Measurements from ENCODE around the gene PAQR5.
"Not testable (repeated sequence)": the region's sequence is repeated elsewhere in the genome, so short reads cannot be mapped to it uniquely, and the experiment has no call there.

Gene PAQR5

DNA sequence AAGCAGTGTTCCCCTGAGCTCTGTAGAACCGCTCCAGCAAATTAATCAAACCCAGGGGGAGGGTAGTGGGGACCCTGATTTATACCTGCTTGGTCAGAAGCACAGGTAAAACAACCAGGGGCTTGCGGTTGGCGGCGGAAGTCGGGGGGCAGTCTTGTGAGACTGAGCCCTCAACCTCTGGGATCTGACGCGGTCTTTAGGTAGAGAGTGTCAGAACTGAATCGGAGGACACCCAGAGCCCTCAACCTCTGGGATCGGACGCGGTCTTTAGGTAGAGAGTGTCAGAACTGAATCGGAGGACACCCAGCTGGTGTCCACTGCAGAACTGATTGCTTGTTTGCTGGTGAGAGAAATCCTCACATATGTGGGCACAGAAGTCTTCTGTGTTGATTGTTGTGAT lies 12.9 kb upstream of the PAQR5 start:
- no peak overlapping the region for H3K4me3 ChIP-seq (ENCODE audit: low read length)
- TF ChIP-seq, protein P1, sequence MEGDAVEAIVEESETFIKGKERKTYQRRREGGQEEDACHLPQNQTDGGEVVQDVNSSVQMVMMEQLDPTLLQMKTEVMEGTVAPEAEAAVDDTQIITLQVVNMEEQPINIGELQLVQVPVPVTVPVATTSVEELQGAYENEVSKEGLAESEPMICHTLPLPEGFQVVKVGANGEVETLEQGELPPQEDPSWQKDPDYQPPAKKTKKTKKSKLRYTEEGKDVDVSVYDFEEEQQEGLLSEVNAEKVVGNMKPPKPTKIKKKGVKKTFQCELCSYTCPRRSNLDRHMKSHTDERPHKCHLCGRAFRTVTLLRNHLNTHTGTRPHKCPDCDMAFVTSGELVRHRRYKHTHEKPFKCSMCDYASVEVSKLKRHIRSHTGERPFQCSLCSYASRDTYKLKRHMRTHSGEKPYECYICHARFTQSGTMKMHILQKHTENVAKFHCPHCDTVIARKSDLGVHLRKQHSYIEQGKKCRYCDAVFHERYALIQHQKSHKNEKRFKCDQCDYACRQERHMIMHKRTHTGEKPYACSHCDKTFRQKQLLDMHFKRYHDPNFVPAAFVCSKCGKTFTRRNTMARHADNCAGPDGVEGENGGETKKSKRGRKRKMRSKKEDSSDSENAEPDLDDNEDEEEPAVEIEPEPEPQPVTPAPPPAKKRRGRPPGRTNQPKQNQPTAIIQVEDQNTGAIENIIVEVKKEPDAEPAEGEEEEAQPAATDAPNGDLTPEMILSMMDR (IDR thresholded peaks at IDR 0.05; ENCODE audit: insufficient read depth, low read depth, low read length, missing control alignments), result no peak
- no peak for DNase-seq (ENCODE audit: low read depth)

GRCh38 chr15:69288011-69288410 lies 10.7 kb upstream of the PAQR5 start:
- no peak overlapping the region for H3K4me3 ChIP-seq (ENCODE audit: low read length)
- TF ChIP-seq, protein P1 (IDR thresholded peaks at IDR 0.05; ENCODE audit: insufficient read depth, low read depth, low read length, missing control alignments), result no peak
- DNase-seq (ENCODE audit: low read depth), result no peak

DNA sequence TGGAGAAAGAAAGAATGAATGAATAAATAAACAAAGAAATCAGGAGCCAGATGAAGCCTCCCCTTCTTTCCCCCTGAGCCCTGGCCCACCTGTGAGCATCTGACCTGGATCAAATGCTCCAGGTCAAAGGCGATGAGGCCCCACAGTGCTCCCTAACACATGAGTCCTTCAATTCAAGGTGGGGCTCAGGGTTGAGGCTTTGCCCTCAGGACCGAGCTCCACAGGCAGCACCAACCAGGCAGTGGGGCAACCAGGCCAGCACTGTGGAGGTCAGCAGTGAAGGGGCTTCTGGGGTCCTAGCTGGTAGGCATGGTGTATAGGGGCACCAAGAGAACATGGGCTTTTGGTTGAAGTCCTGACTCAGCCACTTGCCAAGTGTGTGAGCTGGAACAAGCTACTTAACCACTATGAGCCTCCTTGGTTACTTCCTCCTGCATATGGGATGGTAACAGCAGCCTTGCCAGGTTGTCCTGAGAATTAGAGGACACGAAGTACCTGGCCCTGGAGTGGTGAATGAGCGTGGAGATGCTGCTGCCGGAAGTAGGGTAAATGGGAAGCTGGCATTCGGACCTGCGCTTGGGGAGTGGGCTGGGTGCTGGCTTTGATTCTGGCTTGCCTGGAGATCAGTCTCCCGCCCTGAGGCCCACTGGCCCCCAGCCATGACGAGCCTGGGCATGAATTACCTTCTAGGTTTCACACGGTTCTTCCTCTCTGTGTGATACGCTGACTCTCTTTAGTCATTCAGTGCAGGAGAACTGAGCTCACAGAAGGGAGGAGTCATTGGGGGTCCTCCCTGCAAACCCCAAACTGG lies 10.0 kb upstream of the PAQR5 start:
- peak; percentile 77 for DNase-seq (ENCODE audit: low read depth)
- no peak overlapping the region for H3K4me3 ChIP-seq (ENCODE audit: low read length)
- TF ChIP-seq, protein P1 (IDR thresholded peaks at IDR 0.05; ENCODE audit: insufficient read depth, low read depth, low read length, missing control alignments), result no peak

DNA sequence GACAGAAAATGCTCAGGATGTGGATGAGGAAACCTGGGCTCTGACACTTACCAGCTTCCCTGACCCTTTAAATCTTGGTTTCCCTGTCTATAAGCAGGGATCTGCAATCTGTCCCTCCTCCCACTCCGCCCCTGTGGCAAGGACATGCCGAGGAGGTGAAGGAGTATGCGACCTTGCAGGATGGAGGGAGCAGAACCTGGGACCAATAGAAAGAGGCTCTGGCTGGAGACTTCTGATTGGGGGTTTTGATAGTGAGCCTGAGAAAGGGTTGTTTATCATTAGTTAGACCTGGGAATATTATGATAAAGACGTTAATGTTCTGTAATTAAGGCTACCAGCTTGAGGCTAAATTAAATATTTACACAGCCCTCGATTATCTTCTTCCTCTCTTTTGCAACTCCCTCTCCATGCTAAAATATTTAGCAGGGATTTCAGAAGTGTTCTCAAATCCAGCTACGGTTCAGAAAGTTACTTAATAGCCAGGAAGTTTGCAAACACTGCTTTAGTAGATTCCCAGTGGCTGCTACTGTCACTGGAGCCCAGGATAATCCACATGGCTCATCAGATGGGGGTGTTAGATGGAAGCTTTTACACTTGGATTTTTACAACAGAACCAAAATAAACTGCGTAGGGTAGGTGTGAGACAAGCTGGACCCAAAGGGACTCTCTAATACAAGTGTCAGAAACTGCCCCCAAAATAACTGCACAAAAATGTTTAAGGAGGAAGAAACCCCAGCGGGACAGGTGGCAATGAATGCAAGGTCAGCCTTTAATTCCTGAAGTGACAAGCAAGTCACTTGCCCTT lies 9.2 kb upstream of the PAQR5 start:
- TF ChIP-seq, protein P1 (IDR thresholded peaks at IDR 0.05; ENCODE audit: insufficient read depth, low read depth, low read length, missing control alignments), result no peak
- no peak for DNase-seq (ENCODE audit: low read depth)

DNA sequence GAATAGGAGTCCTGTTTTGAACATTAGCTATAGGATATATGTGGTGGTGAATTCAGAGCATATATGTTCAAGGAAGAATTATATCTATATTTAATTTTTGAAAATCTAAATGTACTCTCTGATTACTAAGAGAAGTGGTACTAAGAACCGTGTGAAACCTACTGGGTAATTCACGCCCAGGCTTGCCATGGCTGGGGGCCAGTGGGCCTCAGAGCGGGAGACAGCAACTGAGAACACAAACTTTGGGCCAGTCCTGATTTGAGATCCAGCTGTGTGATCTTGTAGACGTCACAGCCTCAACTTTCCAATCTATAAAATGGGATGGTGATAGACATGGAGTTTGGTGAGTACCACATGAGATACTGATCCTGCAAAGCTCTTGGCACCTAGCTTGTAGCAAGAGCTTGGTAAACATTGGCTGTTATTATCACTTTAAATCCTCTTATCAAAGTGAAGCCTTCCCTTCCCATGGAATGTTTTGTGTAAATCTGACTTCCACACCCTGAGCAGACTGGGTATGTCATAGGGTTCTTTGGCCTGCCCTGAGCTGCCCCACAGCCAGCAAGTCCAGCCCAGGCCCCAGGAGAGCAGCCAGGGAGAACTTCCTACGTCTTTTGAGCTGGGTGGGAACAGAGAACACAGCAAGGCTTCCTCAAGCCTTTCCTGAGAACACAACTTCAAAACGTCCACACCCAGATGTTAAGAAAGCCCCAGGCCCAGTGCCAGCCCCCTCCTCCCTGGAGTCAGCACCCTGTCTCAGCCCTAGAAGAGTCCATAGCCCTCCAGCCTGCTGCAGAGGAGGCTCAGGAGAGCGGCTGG lies 8.2 kb upstream of the PAQR5 start:
- H3K4me3 ChIP-seq (ENCODE audit: low read length), result no peak overlapping the region
- TF ChIP-seq, protein P1 (IDR thresholded peaks at IDR 0.05; ENCODE audit: insufficient read depth, low read depth, low read length, missing control alignments), result no peak
- peak; percentile 39 for DNase-seq (ENCODE audit: low read depth)

More for the DNA sequence above, 9.2 kb upstream of the PAQR5 start:
- no peak overlapping the region for H3K4me3 ChIP-seq (ENCODE audit: low read length)

GRCh38 chr15:69291651-69292050 lies 7.1 kb upstream of the PAQR5 start:
- not testable (repeated sequence) for DNase-seq (ENCODE audit: low read depth); H3K4me3 ChIP-seq (ENCODE audit: low read length)

Measured in epithelial cell of esophagus (primary cell).